CD4-positive, alpha-beta T cell treated with Interleukin-21 for 1 hour (primary cell): Measurements from ENCODE around the gene LIPM.
"Not testable (repeated sequence)": the region's sequence is repeated elsewhere in the genome, so short reads cannot be mapped to it uniquely, and the experiment has no call there.

Experiments
- DNase-seq: peaks from one replicate; pipeline ENCODE4 v3.0.0-alpha.2; 2020

The LIPM gene

GRCh38 chr10:88803641-88804040 is 1.1 kb downstream of the LIPM start:
- no peak for DNase-seq

DNA sequence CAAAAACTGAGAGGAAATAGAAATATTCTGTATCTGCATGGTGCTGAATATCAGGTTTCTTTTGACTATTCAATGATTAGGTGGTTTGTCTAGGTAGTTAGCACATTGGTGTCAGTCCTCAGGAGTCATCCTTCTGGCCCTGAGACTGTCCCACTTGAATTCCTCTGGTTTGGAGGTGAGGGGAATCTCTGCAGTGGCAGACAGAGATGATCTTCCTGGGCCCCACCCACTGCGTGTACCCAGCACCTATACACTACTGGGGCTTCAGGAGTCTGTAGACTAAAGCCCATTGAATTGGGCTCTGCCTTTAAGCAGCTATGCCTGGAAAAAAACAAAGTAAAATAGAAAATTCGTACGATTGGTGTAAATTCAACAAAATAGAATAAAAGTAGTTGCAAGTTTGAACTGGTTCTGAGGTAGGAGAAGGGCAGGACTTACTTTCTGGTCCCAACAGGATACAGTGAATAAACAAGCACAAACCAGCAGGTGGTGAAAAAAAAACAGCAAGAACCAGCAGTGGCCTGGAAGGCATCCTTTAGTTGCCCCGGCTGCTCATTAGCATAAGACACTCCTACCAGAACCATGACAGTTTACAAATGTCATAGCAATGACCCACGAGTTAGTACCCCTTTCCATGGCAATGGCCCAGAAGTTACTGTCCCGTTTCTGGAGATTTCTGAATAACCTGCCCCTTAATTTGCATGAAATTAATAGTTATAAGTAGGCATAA is 1.7 kb downstream of the LIPM start:
- DNase-seq = no peak

DNA sequence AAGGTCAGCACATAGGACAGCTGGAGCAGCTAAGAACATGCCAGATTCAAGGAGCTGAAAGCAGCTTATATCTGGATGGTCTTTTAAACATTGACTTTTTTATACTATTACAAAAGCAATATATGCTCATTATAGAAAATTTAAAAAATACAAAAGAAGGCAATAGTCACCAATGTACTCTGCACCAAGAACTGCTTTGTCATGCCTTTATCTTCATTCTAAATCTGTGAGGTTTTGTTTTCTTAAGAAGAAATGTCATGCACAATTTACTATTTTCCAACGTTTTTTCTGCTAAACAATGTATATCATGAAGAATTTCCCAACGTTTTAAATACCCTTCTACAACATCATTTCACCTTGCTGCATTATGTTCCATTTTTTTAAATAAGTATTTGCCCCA is 2.8 kb downstream of the LIPM start:
- no peak for DNase-seq

GRCh38 chr10:88805924-88806323 is 3.4 kb downstream of the LIPM start:
- no peak for DNase-seq

DNA sequence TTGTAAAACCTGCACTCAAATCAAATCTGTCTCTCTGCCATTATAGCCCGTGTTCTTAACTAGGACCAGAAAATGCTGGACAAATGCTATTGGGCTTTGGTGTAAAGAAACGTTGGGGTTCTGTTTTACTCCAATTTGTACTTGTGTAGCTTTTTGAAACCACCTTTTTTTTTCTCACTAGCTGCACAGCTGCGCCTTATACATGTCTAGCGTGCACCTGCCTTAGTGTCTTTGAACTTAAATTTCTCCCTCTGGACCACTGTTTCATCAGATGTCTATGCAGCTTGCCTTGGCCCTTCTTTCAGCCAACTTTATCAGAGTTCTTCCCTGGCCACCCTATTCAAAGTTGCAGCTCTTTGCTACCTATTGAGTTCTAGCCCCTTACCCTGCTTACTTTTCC is 7.1 kb downstream of the LIPM start:
- no peak for DNase-seq

DNA sequence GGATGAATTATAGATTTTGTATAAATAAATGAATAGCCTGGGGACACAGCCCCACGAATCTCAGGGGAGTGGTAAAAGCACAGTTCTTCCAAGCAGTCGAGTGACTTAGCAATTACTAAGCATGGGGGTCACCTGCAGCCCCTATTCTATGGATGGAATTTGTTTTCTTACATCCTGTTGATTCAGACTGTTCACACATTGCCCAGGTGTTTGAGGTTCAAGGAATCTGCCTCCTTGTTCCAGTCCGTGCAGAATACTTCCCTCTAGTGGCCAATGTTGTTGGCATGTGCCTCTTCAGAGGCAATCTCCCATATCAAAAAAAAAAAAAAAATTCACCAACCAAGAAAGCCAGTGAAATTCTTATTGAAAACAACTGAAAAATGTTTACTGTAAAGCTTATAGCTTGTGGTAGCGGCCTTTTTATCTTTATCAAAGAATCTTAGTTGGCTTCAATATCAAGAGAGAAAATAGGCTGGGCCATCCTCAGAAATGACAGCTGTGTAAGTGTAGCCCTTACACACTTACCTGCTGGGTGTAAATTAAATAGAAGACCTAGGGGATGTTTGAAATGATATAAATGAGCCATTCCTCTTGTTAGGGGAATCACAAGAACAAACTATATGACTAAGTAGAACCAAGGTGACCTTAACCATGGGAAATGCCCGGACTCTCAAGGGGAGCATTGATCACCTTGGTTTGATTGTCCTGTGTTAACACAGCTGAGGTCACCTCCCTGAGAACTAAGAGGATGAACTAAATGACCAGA is 7.8 kb downstream of the LIPM start:
- peak; percentile 67 for DNase-seq

DNA sequence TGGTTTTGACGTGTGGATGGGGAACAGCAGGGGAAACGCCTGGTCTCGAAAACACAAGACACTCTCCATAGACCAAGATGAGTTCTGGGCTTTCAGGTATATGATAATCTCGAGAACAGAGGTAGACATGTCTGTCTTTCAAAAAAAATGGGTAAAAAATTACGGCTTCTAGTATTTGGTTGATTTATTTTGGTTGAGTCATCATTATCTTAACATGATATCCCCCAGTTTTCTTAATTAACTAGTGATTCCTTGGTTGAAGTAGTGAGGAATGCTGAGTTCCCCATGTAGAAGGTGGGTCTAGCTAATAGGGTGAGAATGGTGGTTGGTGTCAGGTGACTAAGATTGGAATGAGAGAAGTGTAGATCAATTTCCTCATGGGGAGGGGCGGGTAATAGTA is 10.7 kb downstream of the LIPM start:
- no peak for DNase-seq

- no peak for DNase-seq
Observed at GRCh38 chr10:88819290-88819689, 16.8 kb downstream of the LIPM start.

- peak; percentile 12 for DNase-seq
Observed at GRCh38 chr10:88820748-88821401, 18.3 kb downstream of the LIPM start.

GRCh38 chr10:88826388-88826787 is 23.9 kb downstream of the LIPM start:
- no peak for DNase-seq

GRCh38 chr10:88827671-88828070 is 25.1 kb downstream of the LIPM start:
- no peak for DNase-seq

- no peak for DNase-seq
Observed at GRCh38 chr10:88828310-88828709, 25.8 kb downstream of the LIPM start.

- no peak for DNase-seq
Observed at GRCh38 chr10:88830643-88831268, 28.2 kb downstream of the LIPM start.

DNA sequence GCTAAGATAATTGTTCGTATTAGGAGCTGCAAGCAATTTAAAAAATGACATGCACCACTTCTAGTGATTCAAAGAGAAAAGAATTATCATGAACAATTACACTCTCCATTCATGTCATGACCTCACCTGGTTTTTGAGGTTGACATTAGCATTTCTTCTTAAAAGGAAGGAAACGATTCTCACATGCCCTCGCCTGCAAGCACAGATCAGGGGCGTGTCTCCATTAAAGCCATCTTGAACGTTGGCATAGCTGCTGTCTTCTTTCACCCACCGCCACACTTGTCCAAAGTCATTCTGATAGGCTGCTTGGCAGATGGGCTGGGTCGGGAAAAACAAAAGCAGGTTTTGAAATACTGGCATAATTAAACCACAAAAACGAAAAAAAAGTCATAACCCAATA is 29.2 kb downstream of the LIPM start:
- DNase-seq = peak; percentile 67

GRCh38 chr10:88832376-88832775 is 29.8 kb downstream of the LIPM start:
- DNase-seq = no peak

DNA sequence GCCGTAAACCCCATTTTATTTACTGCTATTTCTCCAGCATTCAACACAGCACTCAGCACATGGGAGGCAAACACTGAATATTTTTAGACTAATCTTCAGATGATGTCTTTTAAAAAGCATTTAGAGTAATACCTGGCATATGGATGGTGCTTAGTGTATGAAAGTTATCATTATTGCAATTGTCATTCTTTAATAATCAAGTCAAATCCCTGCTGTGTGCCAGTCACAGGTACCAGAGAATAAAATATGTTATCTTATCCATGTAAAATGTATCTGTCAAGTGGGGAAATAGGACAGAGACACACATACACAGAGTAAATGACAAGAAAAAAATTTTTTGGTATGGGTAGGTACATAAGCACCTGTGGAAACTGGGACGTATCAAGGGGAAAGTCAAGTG is 30.6 kb downstream of the LIPM start:
- no peak for DNase-seq

DNA sequence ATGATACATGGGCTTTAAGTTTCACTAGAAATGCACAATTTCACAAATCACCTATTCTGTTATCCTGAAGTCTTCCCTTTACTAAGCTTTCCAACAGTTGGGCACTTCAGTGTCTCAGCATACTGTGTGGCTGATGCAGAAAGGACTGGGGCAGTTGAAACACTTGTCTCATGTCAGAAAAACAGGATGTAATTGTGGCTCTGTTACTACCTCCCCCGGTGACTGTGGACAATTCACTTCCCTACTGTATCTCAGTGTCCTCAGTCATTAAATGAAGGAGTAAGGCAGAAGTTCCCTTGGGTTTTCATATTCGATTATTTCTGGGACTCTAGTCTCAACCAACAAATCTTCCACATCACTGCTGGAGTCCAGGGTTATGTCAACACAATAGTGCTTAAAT is 31.2 kb downstream of the LIPM start:
- no peak for DNase-seq

- peak; percentile 89 for DNase-seq
Observed at GRCh38 chr10:88835096-88835909, 32.8 kb downstream of the LIPM start.

- DNase-seq = no peak
Observed at GRCh38 chr10:88835910-88836221, 33.3 kb downstream of the LIPM start.

GRCh38 chr10:88837632-88838031 is 35.1 kb downstream of the LIPM start:
- DNase-seq = not testable (repeated sequence)

DNA sequence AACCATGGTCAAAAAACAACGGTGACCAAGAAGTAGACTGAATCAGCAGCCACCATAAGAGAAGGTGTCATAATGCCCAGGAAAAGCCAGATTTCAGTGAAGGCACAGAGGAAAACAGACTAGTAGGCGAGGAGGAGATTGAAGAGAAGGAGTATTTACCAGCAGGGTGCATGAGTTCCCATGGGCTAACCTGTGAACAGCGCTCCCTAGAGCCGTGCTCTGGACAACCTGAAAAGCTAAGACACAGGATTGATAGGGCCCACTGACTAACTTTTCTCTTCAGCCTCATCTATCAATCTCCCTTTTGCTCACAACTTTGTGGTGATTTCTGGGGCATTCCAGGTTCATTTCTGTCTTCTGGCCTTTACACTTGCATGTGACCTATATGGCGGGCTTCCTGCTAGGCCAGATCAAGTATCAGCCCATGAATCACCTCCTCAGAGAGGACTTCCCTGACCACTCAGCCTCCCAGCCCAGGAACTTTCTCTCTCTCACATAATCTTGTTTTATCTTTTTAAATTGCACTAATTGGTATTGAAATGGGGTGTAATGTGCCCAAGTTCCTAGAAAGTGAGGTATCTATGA is 36.3 kb downstream of the LIPM start:
- no peak for DNase-seq

GRCh38 chr10:88840104-88840503 is 37.6 kb downstream of the LIPM start:
- no peak for DNase-seq
